ENCODE data around the gene RARG. TPM values are rescaled to one million over a fixed set of nuclear protein-coding genes. Genes with fewer than 3 reads are reported as not detected.
A peak's percentile ranks its signal among the peaks of the same experiment; 100 is the strongest.

The RARG gene
- total RNA-seq, 2 experiments from 2014 or later = 29.4 to 38.8 TPM

GRCh38 chr12:53236443-53237111 lies 4.6 kb upstream of the RARG start:
- H3K4me1 Mint-ChIP-seq = peaks cover 46% of the 10 kb centered on the region
- ATAC-seq (no peak), DNase-seq (no peak)
- H3K27ac Mint-ChIP-seq = peak overlapping the region; percentile 50
- H3K27me3 Mint-ChIP-seq = peaks cover 4% of the 10 kb centered on the region
- no peak overlapping the region for H3K4me3 Mint-ChIP-seq
- CTCF ChIA-PET = interaction anchor here (1.4 to 4.4 kb wide), 5 partner anchors 15 to 85 kb away, joined by 5 to 22 read pairs (median 6); partner anchors contain the start of genes AAAS and ESPL1
- no peaks in the 10 kb centered on the region for H3K36me3 Mint-ChIP-seq
- no peaks in the 10 kb centered on the region for H3K9me3 Mint-ChIP-seq (ENCODE audit: low read depth)

GRCh38 chr12:53235742-53236442 lies 3.9 kb upstream of the RARG start:
- peak overlapping the region; percentile 50 for H3K27ac Mint-ChIP-seq
- CTCF ChIA-PET = interaction anchor here (1.0 to 4.4 kb wide), 5 partner anchors 15 to 85 kb away, joined by 3 to 22 read pairs (median 6); partner anchors contain the start of gene AAAS
- H3K27me3 Mint-ChIP-seq = peaks cover 4% of the 10 kb centered on the region
- H3K9me3 Mint-ChIP-seq (ENCODE audit: low read depth) = no peaks in the 10 kb centered on the region
- no peaks in the 10 kb centered on the region for H3K36me3 Mint-ChIP-seq
- DNase-seq = no peak
- H3K4me3 Mint-ChIP-seq = no peak overlapping the region
- peaks cover 48% of the 10 kb centered on the region for H3K4me1 Mint-ChIP-seq
- ATAC-seq = no peak

GRCh38 chr12:53235164-53235563 lies 3.2 kb upstream of the RARG start:
- no peaks in the 10 kb centered on the region for H3K9me3 Mint-ChIP-seq (ENCODE audit: low read depth)
- H3K27ac Mint-ChIP-seq = no peak overlapping the region
- no peak for DNase-seq
- H3K4me1 Mint-ChIP-seq = peaks cover 48% of the 10 kb centered on the region
- ATAC-seq = no peak
- peaks cover 4% of the 10 kb centered on the region for H3K27me3 Mint-ChIP-seq
- CTCF ChIA-PET = interaction anchor here (1.0 to 4.4 kb wide), 5 partner anchors 14 to 86 kb away, joined by 3 to 22 read pairs (median 6); partner anchors contain the start of genes AAAS and ESPL1
- no peaks in the 10 kb centered on the region for H3K36me3 Mint-ChIP-seq
- no peak overlapping the region for H3K4me3 Mint-ChIP-seq

- H3K27me3 Mint-ChIP-seq = no peaks in the 10 kb centered on the region
- peaks cover 49% of the 10 kb centered on the region for H3K4me1 Mint-ChIP-seq
- no peaks in the 10 kb centered on the region for H3K9me3 Mint-ChIP-seq (ENCODE audit: low read depth)
- DNase-seq (no peak), ATAC-seq (no peak)
- no peaks in the 10 kb centered on the region for H3K36me3 Mint-ChIP-seq
- no peak overlapping the region for H3K27ac Mint-ChIP-seq
- H3K4me3 Mint-ChIP-seq = no peak overlapping the region
- CTCF ChIA-PET = interaction anchor here (1.1 to 4.4 kb wide), 4 partner anchors 21 to 111 kb away, joined by 3 to 22 read pairs (median 4); partner anchors contain the start of genes AAAS and ESPL1
Measured at GRCh38 chr12:53234271-53234914, 2.4 kb upstream of the RARG start.

GRCh38 chr12:53233671-53234121 lies 1.7 kb upstream of the RARG start:
- CTCF ChIA-PET = interaction anchor here (0.9 to 2.3 kb wide), 4 partner anchors 18 to 112 kb away, joined by 3 to 6 read pairs (median 3); partner anchors contain the start of gene AAAS
- peaks cover 49% of the 10 kb centered on the region for H3K4me1 Mint-ChIP-seq
- H3K27me3 Mint-ChIP-seq = no peaks in the 10 kb centered on the region
- H3K9me3 Mint-ChIP-seq (ENCODE audit: low read depth) = no peaks in the 10 kb centered on the region
- H3K4me3 Mint-ChIP-seq = peak overlapping the region; percentile 4
- DNase-seq (no peak), ATAC-seq (no peak)
- no peak overlapping the region for H3K27ac Mint-ChIP-seq
- no peaks in the 10 kb centered on the region for H3K36me3 Mint-ChIP-seq

- peak; percentile 56 for ATAC-seq
- Mint-ChIP-seq H3K4me3 (peak overlapping the region; percentile 73), H3K36me3 (no peaks in the 10 kb centered on the region), H3K27me3 (no peaks in the 10 kb centered on the region), H3K9me3 (ENCODE audit: low read depth) (no peaks in the 10 kb centered on the region), H3K4me1 (peaks cover 49% of the 10 kb centered on the region), H3K27ac (peak overlapping the region; percentile 58)
- CTCF ChIA-PET = interaction anchor here (0.6 to 2.3 kb wide), 5 partner anchors 17 to 113 kb away, joined by 3 to 6 read pairs (median 3); partner anchors contain the start of genes AAAS and ESPL1
- no peak for DNase-seq
Measured at GRCh38 chr12:53232646-53233461, 845 bp upstream of the RARG start.

GRCh38 chr12:53231671-53231920 lies 413 bp downstream of the RARG start:
- Mint-ChIP-seq H3K36me3 (no peaks in the 10 kb centered on the region), H3K27ac (no peak overlapping the region), H3K9me3 (ENCODE audit: low read depth) (no peaks in the 10 kb centered on the region), H3K4me1 (peaks cover 41% of the 10 kb centered on the region), H3K4me3 (peak overlapping the region; percentile 29), H3K27me3 (no peaks in the 10 kb centered on the region)
- DNase-seq (no peak), ATAC-seq (no peak)
- CTCF ChIA-PET = interaction anchor here (1.1 to 1.6 kb wide), 4 partner anchors 12 to 25 kb away, joined by 3 to 6 read pairs (median 3); partner anchors contain the start of gene ITGB7

- CTCF ChIA-PET = interaction anchor here (1.1 to 1.6 kb wide), 5 partner anchors 11 to 21 kb away, joined by 3 to 6 read pairs (median 3); no protein-coding TSS in a partner anchor
- no peak for ATAC-seq
- DNase-seq = no peak
- H3K4me1 Mint-ChIP-seq = peaks cover 31% of the 10 kb centered on the region
- no peaks in the 10 kb centered on the region for H3K36me3 Mint-ChIP-seq
- H3K27ac Mint-ChIP-seq = no peak overlapping the region
- H3K9me3 Mint-ChIP-seq (ENCODE audit: low read depth) = no peaks in the 10 kb centered on the region
- no peak overlapping the region for H3K4me3 Mint-ChIP-seq
- no peaks in the 10 kb centered on the region for H3K27me3 Mint-ChIP-seq
Measured at GRCh38 chr12:53230108-53230845, 1.7 kb downstream of the RARG start.

GRCh38 chr12:53229454-53229853 lies 2.6 kb downstream of the RARG start:
- H3K27ac Mint-ChIP-seq = no peak overlapping the region
- DNase-seq (no peak), ATAC-seq (no peak)
- H3K9me3 Mint-ChIP-seq (ENCODE audit: low read depth) = no peaks in the 10 kb centered on the region
- no peak overlapping the region for H3K4me3 Mint-ChIP-seq
- H3K4me1 Mint-ChIP-seq = peaks cover 34% of the 10 kb centered on the region
- no peaks in the 10 kb centered on the region for H3K27me3 Mint-ChIP-seq
- CTCF ChIA-PET = interaction anchor here (0.8 to 1.3 kb wide), 4 partner anchors 10 to 92 kb away, joined by 3 to 5 read pairs (median 4); partner anchors contain the start of gene AAAS
- H3K36me3 Mint-ChIP-seq = no peaks in the 10 kb centered on the region

GRCh38 chr12:53227836-53228235 lies 4.2 kb downstream of the RARG start:
- ATAC-seq (no peak), DNase-seq (no peak)
- Mint-ChIP-seq H3K4me3 (no peak overlapping the region), H3K9me3 (ENCODE audit: low read depth) (no peaks in the 10 kb centered on the region), H3K27me3 (no peaks in the 10 kb centered on the region), H3K4me1 (peaks cover 35% of the 10 kb centered on the region), H3K36me3 (no peaks in the 10 kb centered on the region), H3K27ac (no peak overlapping the region)
- CTCF ChIA-PET = interaction anchor here (1.3 kb wide), 1 partner anchor 9 kb away, joined by 4 read pairs; no protein-coding TSS in a partner anchor

- no peaks in the 10 kb centered on the region for H3K9me3 Mint-ChIP-seq (ENCODE audit: low read depth)
- no peaks in the 10 kb centered on the region for H3K36me3 Mint-ChIP-seq
- H3K4me3 Mint-ChIP-seq = no peak overlapping the region
- H3K4me1 Mint-ChIP-seq = peaks cover 35% of the 10 kb centered on the region
- no peak overlapping the region for H3K27ac Mint-ChIP-seq
- CTCF ChIA-PET = no interaction called here
- ATAC-seq (no peak), DNase-seq (no peak)
- no peaks in the 10 kb centered on the region for H3K27me3 Mint-ChIP-seq
Measured at GRCh38 chr12:53227341-53227740, 4.7 kb downstream of the RARG start.

GRCh38 chr12:53226815-53227214 lies 5.2 kb downstream of the RARG start:
- Mint-ChIP-seq H3K9me3 (ENCODE audit: low read depth) (no peaks in the 10 kb centered on the region), H3K4me1 (peaks cover 39% of the 10 kb centered on the region), H3K36me3 (no peaks in the 10 kb centered on the region), H3K27ac (no peak overlapping the region), H3K4me3 (no peak overlapping the region), H3K27me3 (no peaks in the 10 kb centered on the region)
- DNase-seq = no peak
- no peak for ATAC-seq
- CTCF ChIA-PET = interaction anchor here (16.0 kb wide), 1 partner anchor 19 kb away, joined by 164 read pairs; the partner anchor contains the start of gene ITGB7
